ENCODE data around the gene CHRNA9.

Gene CHRNA9

DNA sequence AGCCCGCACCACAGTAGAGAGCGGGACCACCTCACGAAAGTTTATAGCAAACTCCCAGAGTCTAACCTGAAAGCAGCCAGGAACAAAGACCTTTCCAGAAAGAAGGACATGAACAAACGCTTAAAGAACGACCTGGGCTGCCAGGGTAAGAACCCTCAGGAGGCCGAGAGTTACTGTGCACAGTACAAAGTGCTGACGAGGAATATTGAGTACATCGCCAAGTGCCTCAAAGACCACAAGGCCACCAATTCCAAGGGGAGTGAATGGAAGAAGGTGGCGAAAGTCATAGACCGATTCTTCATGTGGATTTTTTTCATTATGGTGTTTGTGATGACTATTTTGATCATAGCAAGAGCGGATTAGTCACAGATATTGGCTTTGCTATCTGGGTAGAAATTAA lies 19.0 kb downstream of the CHRNA9 start:
- no peaks in the 10 kb centered on the region for H3K9me3 ChIP-seq
- no peaks in the 10 kb centered on the region for H4K20me1 ChIP-seq
- no peak overlapping the region for H3K27ac ChIP-seq
- H3K4me3 ChIP-seq: no peak overlapping the region
- no peak for TF ChIP-seq Cebpa-rat (IDR thresholded peaks at IDR 0.05)
- H3K4me1 ChIP-seq: peaks cover 41% of the 10 kb centered on the region
- H3K27me3 ChIP-seq: no peaks in the 10 kb centered on the region
- no peak overlapping the region for H3K9ac ChIP-seq
- no peaks in the 10 kb centered on the region for H3K36me3 ChIP-seq
- H3K4me2 ChIP-seq: no peak overlapping the region

DNA sequence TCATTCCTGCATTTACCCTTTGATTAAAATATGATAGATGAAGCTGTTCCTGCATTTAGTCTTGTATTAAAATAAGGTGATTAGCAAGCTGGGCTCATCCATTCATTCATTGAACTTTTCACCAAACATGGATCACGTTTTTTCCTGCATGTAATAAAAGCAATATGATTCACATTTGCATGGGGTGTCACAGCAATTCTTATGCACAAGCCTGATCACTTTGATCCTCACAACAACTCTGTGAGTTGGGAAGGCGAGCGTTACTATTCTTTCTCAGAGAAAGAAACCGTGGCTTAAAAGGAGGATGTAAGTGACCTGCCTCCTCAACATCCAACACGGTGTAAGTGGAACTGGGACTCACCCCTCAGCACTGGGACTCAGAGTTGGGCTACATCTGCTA lies 20.0 kb downstream of the CHRNA9 start:
- no peak for TF ChIP-seq Cebpa-rat (IDR thresholded peaks at IDR 0.05)
- Histone ChIP-seq H3K4me1 (peaks cover 31% of the 10 kb centered on the region), H4K20me1 (no peaks in the 10 kb centered on the region), H3K9ac (no peak overlapping the region), H3K36me3 (no peaks in the 10 kb centered on the region), H3K9me3 (no peaks in the 10 kb centered on the region), H3K4me3 (no peak overlapping the region), H3K27ac (no peak overlapping the region), H3K27me3 (no peaks in the 10 kb centered on the region), H3K4me2 (no peak overlapping the region)

DNA sequence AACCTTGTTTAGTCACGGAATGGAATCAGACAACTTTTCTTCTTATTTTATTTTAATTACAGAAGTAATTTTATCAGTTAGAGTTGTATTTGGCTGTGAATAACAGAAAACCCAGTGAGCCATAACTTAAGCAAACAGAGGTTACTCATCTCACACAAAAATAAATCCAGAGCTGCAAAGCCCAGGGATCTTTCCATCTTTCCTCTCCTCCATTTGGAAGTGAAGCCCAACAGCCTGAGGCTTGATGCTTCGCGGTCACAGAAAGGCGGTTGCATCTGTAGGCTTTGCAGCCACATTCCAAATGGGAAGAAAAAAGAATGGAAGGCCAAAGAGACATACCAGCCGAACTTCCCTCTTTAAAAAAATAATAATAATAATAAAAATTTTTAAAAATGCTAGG lies 22.6 kb downstream of the CHRNA9 start:
- Histone ChIP-seq H3K36me3 (no peaks in the 10 kb centered on the region), H4K20me1 (no peaks in the 10 kb centered on the region), H3K9me3 (peaks cover 13% of the 10 kb centered on the region), H3K4me3 (no peak overlapping the region), H3K4me1 (peaks cover 22% of the 10 kb centered on the region), H3K4me2 (no peak overlapping the region; the same call in 1 of the 2 replicates), H3K27ac (no peak overlapping the region), H3K9ac (no peak overlapping the region), H3K27me3 (no peaks in the 10 kb centered on the region)
- no peak for TF ChIP-seq Cebpa-rat (IDR thresholded peaks at IDR 0.05)

DNA sequence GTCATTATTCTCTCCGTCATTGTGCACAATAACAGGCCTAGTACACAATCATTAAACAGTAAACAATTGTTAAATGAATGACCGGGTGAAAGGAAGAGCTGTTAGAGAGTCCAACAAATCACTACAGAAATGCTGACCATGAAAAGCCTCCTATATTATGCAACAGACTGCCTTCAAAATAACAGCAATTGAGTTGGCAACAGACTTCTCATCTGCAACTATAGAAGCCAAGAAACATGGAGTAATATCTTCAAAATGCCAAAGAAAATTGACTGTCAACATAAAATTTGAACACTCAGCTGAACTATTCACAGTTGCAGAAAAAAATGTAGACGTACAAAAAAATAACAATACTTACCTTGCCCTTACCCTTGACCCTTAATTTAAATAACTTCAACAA lies 26.2 kb downstream of the CHRNA9 start:
- H3K9ac ChIP-seq: no peak overlapping the region
- TF ChIP-seq Cebpa-rat (IDR thresholded peaks at IDR 0.05): no peak
- H3K27me3 ChIP-seq: no peaks in the 10 kb centered on the region
- no peak overlapping the region for H3K4me2 ChIP-seq
- peaks cover 16% of the 10 kb centered on the region for H3K4me1 ChIP-seq
- H3K36me3 ChIP-seq: no peaks in the 10 kb centered on the region
- H3K27ac ChIP-seq: no peak overlapping the region
- no peak overlapping the region for H3K4me3 ChIP-seq
- H4K20me1 ChIP-seq: no peaks in the 10 kb centered on the region
- H3K9me3 ChIP-seq: peaks cover 13% of the 10 kb centered on the region

DNA sequence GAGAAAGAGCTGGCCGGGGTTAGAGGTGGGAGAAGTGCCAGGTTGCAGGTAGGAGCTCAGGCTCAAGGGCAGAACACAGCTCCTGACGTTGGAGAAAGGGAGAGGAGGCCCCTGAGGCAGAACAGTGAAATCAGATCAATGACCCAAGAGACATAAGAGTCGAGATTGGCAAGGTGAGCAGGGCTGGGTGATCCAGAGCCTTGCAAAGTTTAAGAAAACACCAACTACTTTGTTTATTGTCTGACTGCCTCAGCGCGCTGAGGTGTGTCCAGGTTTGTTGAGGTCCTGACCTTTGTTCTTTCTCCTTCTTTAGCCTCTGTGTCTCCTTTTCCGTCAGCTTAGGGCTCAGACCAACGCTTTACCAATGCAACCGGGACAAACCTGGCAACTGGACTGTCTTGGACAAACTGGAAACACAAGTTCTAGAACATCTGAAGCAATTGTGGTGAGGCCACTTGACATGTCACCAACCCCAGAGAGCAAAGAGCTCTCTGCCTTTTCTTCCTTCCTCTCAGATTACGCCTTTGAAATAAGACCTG lies 28.3 kb downstream of the CHRNA9 start:
- Histone ChIP-seq H3K4me3 (no peak overlapping the region), H3K27ac (no peak overlapping the region), H3K9me3 (peaks cover 13% of the 10 kb centered on the region), H3K9ac (no peak overlapping the region), H3K27me3 (no peaks in the 10 kb centered on the region), H3K4me2 (no peak overlapping the region), H4K20me1 (no peaks in the 10 kb centered on the region), H3K4me1 (no peaks in the 10 kb centered on the region), H3K36me3 (no peaks in the 10 kb centered on the region)
- TF ChIP-seq Cebpa-rat (IDR thresholded peaks at IDR 0.05): no peak

DNA sequence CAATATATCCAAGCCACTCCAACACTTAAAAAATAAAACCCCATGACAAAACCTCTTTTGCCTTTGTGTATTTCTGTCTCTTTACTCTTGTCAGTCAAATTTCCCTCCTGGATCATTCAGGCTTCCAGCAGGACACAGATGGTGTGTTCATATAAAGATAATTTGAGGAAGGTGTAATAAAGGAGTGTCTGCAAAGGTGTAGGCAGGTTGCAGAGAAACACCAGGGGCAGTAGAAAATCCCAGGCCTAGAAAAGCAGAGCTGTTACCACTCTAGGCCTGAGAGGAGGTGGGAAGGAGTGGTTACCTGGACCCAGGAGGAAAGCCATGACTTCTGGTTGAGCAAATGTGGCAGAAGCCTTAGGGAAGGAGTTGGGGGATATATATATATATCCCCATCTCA lies 28.8 kb downstream of the CHRNA9 start:
- Histone ChIP-seq H4K20me1 (no peaks in the 10 kb centered on the region), H3K9ac (no peak overlapping the region), H3K9me3 (peaks cover 13% of the 10 kb centered on the region), H3K4me3 (no peak overlapping the region), H3K36me3 (no peaks in the 10 kb centered on the region), H3K4me2 (no peak overlapping the region), H3K27me3 (no peaks in the 10 kb centered on the region), H3K27ac (no peak overlapping the region), H3K4me1 (no peaks in the 10 kb centered on the region)
- no peak for TF ChIP-seq Cebpa-rat (IDR thresholded peaks at IDR 0.05)

DNA sequence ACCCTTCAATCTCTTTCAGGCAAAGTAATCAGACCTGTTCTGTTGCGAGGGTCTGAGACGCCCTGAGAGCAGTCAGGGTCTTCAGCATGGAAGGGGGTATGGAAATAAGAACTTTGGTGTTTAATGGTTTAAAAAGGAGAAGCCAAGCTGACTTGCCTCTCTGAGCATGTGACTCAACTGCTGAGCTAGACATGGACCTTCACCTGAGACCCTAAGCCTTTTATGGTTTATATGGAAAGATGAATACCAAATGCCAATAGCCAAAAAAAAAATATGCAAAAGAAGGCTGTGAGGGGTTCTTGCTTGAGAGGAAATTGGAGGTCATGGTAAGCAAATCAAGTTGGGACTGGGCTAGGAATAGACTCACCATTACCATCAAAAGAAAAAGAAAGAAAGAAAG lies 30.6 kb downstream of the CHRNA9 start:
- Histone ChIP-seq H3K4me1 (no peaks in the 10 kb centered on the region), H3K4me2 (no peak overlapping the region), H3K9ac (no peak overlapping the region), H3K27ac (no peak overlapping the region), H3K9me3 (peaks cover 13% of the 10 kb centered on the region), H3K36me3 (no peaks in the 10 kb centered on the region), H3K4me3 (no peak overlapping the region), H3K27me3 (no peaks in the 10 kb centered on the region), H4K20me1 (no peaks in the 10 kb centered on the region)
- no peak for TF ChIP-seq Cebpa-rat (IDR thresholded peaks at IDR 0.05)

DNA sequence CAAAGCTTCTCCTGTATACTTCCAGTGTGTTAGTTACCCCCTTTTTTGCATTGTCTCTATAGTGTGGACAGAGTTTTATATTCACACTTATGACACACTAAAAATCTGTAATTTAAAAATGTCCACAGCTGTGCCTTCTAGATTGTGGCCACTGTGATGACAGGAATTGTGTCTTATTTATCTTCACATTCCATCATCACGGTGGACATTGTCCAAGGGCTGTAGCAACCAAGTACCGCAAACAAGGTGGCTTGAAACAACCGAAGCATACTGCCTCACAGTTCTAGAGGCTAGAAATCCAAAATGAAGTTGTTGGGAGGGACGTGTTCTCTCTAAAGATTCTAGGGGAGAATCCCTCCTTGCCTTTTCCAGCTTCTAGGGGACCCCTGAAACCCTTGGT lies 32.3 kb downstream of the CHRNA9 start:
- H3K27ac ChIP-seq: no peak overlapping the region
- no peak overlapping the region for H3K9ac ChIP-seq
- H3K4me2 ChIP-seq: no peak overlapping the region
- no peak for TF ChIP-seq Cebpa-rat (IDR thresholded peaks at IDR 0.05)
- no peaks in the 10 kb centered on the region for H3K4me1 ChIP-seq
- H4K20me1 ChIP-seq: no peaks in the 10 kb centered on the region
- no peaks in the 10 kb centered on the region for H3K36me3 ChIP-seq
- no peak overlapping the region for H3K4me3 ChIP-seq
- H3K27me3 ChIP-seq: no peaks in the 10 kb centered on the region
- H3K9me3 ChIP-seq: no peaks in the 10 kb centered on the region

DNA sequence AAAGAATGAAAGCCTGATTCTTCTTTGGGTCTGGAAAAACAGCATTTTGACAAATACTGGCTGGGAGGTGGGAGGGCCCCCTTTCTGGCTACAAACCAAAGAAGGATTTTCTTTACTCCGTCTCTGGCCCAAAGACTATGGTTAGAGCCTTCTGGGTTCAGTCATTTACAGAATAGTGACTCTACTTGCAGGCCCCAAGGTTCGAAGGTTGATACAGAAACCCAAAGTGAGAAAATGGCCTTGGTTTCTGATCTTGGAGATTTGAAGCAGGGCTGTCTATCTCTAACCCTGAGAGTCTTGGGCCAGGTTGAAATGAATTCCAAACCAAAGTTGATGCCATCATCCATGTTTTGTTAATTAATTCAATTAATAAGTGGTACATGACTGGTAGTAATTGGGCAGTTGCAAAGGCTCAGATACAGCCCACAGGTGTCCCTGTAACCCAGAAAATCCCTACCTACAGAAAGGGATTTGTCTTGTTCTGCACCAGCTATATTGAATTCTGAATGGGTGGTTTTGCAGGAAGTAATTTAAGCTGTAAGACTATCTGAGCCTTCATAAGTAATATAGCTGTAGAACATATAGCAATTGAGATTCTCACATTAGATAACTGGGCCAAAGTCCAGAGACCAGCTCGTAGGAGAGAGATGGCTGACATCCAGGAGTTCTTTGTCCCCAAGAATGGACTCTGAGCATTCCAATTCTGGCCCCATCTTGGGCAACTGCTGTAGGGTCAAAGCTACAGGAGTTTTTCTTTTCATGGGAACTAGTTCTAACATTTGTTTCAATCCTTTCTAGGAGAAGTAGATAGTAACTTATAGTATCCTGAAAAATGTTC lies 34.5 kb downstream of the CHRNA9 start:
- no peak for TF ChIP-seq Cebpa-rat (IDR thresholded peaks at IDR 0.05)

DNA sequence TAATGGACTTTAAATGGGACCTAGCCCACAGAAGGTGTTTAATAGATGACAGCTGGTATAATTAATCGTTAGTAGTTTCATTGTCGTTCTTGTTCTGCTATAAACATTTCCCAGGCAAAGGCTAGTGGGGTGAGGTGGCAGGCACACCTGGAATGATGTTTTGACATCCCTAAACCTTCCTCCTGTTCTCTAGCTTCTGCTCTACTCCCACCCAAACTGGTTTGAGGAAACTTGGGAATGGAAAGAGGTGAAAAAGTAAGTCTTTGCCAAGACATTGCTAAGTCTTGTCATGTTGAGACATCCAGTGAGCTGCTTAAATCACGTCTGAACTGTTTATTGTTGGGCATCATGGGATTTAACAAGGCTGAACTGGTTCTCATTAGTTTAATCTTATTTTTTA lies 37.5 kb downstream of the CHRNA9 start:
- Histone ChIP-seq H3K4me1 (no peaks in the 10 kb centered on the region), H3K9me3 (no peaks in the 10 kb centered on the region), H3K9ac (no peak overlapping the region), H3K27ac (no peak overlapping the region), H3K36me3 (no peaks in the 10 kb centered on the region), H3K4me3 (no peak overlapping the region), H3K27me3 (no peaks in the 10 kb centered on the region), H4K20me1 (no peaks in the 10 kb centered on the region), H3K4me2 (no peak overlapping the region)
- TF ChIP-seq Cebpa-rat (IDR thresholded peaks at IDR 0.05): no peak

More for the DNA sequence above, 34.5 kb downstream of the CHRNA9 start:
- H3K27ac ChIP-seq: no peak overlapping the region
- no peaks in the 10 kb centered on the region for H4K20me1 ChIP-seq
- H3K4me3 ChIP-seq: no peak overlapping the region
- no peaks in the 10 kb centered on the region for H3K27me3 ChIP-seq
- no peaks in the 10 kb centered on the region for H3K9me3 ChIP-seq
- H3K9ac ChIP-seq: no peak overlapping the region
- H3K4me1 ChIP-seq: no peaks in the 10 kb centered on the region
- H3K4me2 ChIP-seq: no peak overlapping the region
- no peaks in the 10 kb centered on the region for H3K36me3 ChIP-seq

Data from BLaER1 (cell line).